OCI-LY3 (cell line): ENCODE results near the gene CSTA.

Experiments
- CTCF ChIP-seq: fragments of 200-600, 300-600 bp; sonication (generic); IDR thresholded peaks from 2 replicates; pipeline ENCODE4 v1.5.1; 2014; ENCODE audit warnings: antibody characterized with exemption, low read length, low read depth
- EZH2phosphoT487 ChIP-seq: fragments of 200-600 bp; shearing (Covaris generic); IDR thresholded peaks from 2 replicates; pipeline ENCODE4 v1.6.1; 2018; ENCODE audit warnings: antibody characterized with exemption, mixed run types, low read depth

- TF ChIP-seq CTCF (no peak), EZH2phosphoT487 (no peak)
These were observed 6.8 kb downstream of the CSTA start for GRCh38 chr3:122331886-122332285.
